OCI-LY3 (cell line): Measurements from ENCODE around the gene CRB1.

Experiments
- H2AFZ ChIP-seq: fragments of 200-600, 300-600 bp; shearing (Covaris generic); 2 replicates; pipeline ENCODE4 v1.6.0; 2014; ENCODE audit warnings: antibody characterized with exemption, low read depth, low read length
- H3K27ac ChIP-seq: fragments of 200-600, 300-600 bp; sonication (generic); 2 replicates; pipeline ENCODE4 v1.5.1; 2014; ENCODE audit warnings: mild to moderate bottlenecking, low read length, moderate library complexity, mixed read lengths
- H3K27me3 ChIP-seq: fragments of 200-600, 300-600 bp; sonication (generic); 2 replicates; pipeline ENCODE4 v1.6.1; 2014; ENCODE audit warnings: low read depth, low read length, mixed read lengths
- H3K36me3 ChIP-seq: fragments of 200-600, 300-600 bp; sonication (generic); replicated peaks from 2 replicates; pipeline ENCODE3; 2014; ENCODE audit warnings: low read depth, low read length, mixed read lengths
- H3K4me1 ChIP-seq: fragments of 300-600, 200-600 bp; sonication (generic); 2 replicates; pipeline ENCODE4 v1.6.1; 2014; ENCODE audit warnings: low read length, mixed read lengths
- H3K4me2 ChIP-seq: fragments of 200-600, 300-600 bp; sonication (generic); 2 replicates; pipeline ENCODE4 v1.6.1; 2014; ENCODE audit warnings: low read length, mixed read lengths
- H3K4me3 ChIP-seq: fragments of 300-600, 200-600 bp; sonication (generic); 2 replicates; pipeline ENCODE4 v1.5.1; 2014; ENCODE audit warnings: antibody characterized with exemption, mild to moderate bottlenecking, low read length, moderate library complexity
- H3K79me2 ChIP-seq: fragments of 300-600, 200-600 bp; shearing (Covaris generic); 2 replicates; pipeline ENCODE4 v1.6.1; 2014; ENCODE audit warnings: mild to moderate bottlenecking, low read length, mixed read lengths
- H3K9ac ChIP-seq: fragments of 300-600, 200-600 bp; shearing (Covaris generic); 2 replicates; pipeline ENCODE4 v1.6.0; 2014; ENCODE audit warnings: mild to moderate bottlenecking, low read length, moderate library complexity
- H3K9me3 ChIP-seq: fragments of 200-600, 300-600 bp; shearing (Covaris generic); 2 replicates; pipeline ENCODE4 v1.6.1; 2014; ENCODE audit warnings: low read length, mixed read lengths; ENCODE audit not compliant: insufficient read depth
- H4K20me1 ChIP-seq: fragments of 200-600, 300-600 bp; sonication (generic); 2 replicates; pipeline ENCODE4 v1.6.1; 2016; ENCODE audit warnings: low read length, mixed read lengths; ENCODE audit not compliant: insufficient read depth
- EZH2phosphoT487 ChIP-seq: fragments of 200-600 bp; shearing (Covaris generic); IDR thresholded peaks from 2 replicates; pipeline ENCODE4 v1.6.1; 2018; ENCODE audit warnings: antibody characterized with exemption, mixed run types, low read depth
- TF ChIP-seq, protein P1 (sequence below): fragments of 200-600, 300-600 bp; sonication (generic); IDR thresholded peaks from 2 replicates; pipeline ENCODE4 v1.5.1; 2014; ENCODE audit warnings: antibody characterized with exemption, low read length, low read depth

CRB1 gene

DNA sequence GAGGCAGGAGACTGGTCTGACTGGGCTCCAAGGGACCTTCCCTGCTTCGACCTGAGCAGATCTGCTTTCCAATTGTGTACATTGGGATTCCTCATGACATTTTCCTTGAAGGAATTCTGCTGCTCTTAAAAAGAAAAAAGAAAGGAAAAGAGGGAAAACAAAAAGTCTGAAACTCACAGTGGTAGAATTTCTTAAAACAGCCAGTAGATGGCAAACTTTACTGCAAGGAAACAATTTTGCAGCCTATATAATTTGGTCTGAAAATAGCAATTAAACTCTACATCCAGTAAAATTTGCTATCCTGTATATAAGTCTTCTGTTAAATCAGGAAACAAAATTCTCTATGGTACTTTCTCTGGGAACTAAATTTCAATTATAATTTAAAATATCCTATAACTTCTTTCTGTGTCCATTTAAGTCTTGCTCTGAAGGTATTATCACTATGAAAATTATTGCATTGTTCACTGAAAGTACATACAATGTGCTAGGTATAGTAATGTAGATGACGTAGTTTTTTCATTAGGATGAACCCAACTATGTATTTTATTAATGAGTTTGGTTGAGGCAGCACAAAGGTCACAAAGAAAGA, 59.8 kb downstream of the CRB1 start:
- no peaks in the 10 kb centered on the region for H4K20me1 ChIP-seq
- no peaks in the 10 kb centered on the region for H3K36me3 ChIP-seq
- H3K4me1 ChIP-seq = no peaks in the 10 kb centered on the region
- H3K79me2 ChIP-seq = no peaks in the 10 kb centered on the region
- H3K27ac ChIP-seq = no peak overlapping the region
- H3K4me2 ChIP-seq = peak overlapping the region; percentile 27
- H3K9me3 ChIP-seq = no peaks in the 10 kb centered on the region
- H3K9ac ChIP-seq = no peak overlapping the region
- peaks cover 23% of the 10 kb centered on the region for H3K27me3 ChIP-seq
- no peak overlapping the region for H3K4me3 ChIP-seq
- no peak for TF ChIP-seq EZH2phosphoT487
- TF ChIP-seq, protein P1, sequence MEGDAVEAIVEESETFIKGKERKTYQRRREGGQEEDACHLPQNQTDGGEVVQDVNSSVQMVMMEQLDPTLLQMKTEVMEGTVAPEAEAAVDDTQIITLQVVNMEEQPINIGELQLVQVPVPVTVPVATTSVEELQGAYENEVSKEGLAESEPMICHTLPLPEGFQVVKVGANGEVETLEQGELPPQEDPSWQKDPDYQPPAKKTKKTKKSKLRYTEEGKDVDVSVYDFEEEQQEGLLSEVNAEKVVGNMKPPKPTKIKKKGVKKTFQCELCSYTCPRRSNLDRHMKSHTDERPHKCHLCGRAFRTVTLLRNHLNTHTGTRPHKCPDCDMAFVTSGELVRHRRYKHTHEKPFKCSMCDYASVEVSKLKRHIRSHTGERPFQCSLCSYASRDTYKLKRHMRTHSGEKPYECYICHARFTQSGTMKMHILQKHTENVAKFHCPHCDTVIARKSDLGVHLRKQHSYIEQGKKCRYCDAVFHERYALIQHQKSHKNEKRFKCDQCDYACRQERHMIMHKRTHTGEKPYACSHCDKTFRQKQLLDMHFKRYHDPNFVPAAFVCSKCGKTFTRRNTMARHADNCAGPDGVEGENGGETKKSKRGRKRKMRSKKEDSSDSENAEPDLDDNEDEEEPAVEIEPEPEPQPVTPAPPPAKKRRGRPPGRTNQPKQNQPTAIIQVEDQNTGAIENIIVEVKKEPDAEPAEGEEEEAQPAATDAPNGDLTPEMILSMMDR = peak; percentile 82
- H2AFZ ChIP-seq = no peak overlapping the region

- Histone ChIP-seq H3K4me1 (no peaks in the 10 kb centered on the region), H3K27ac (no peak overlapping the region), H3K4me3 (no peak overlapping the region), H2AFZ (no peak overlapping the region), H3K36me3 (no peaks in the 10 kb centered on the region), H3K27me3 (peaks cover 15% of the 10 kb centered on the region), H4K20me1 (no peaks in the 10 kb centered on the region), H3K4me2 (no peak overlapping the region), H3K79me2 (no peaks in the 10 kb centered on the region), H3K9ac (no peak overlapping the region), H3K9me3 (no peaks in the 10 kb centered on the region)
- TF ChIP-seq, protein P1 = no peak
- no peak for TF ChIP-seq EZH2phosphoT487
Measured at GRCh38 chr1:197330213-197330612, 62.2 kb downstream of the CRB1 start.

DNA sequence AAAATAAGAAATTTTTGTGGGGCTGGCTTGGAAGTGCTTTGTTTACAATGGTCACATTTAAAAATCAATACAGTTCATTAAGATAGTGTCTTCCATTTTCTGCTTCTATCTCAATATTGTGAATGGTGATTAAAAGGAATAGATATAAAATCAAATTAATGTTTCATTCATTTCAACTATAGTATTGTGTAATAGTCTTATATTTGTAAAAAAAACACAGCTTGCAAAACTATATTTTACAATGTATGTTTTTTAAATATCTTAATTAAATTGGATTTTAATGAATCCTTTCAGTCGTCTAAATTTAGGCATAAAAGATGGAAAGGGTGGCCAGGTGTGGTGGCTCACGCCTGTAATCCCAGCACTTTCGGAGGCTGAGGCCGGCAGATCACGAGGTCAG, 63.5 kb downstream of the CRB1 start:
- TF ChIP-seq, protein P1 = no peak
- no peak for TF ChIP-seq EZH2phosphoT487
- Histone ChIP-seq H3K36me3 (no peaks in the 10 kb centered on the region), H4K20me1 (no peaks in the 10 kb centered on the region), H3K9ac (no peak overlapping the region), H3K27me3 (peaks cover 14% of the 10 kb centered on the region), H3K4me3 (no peak overlapping the region), H3K9me3 (no peaks in the 10 kb centered on the region), H3K4me2 (no peak overlapping the region), H3K4me1 (no peaks in the 10 kb centered on the region), H3K27ac (no peak overlapping the region), H2AFZ (no peak overlapping the region), H3K79me2 (no peaks in the 10 kb centered on the region)

- Histone ChIP-seq H3K4me3 (no peak overlapping the region), H3K4me1 (no peaks in the 10 kb centered on the region), H3K36me3 (no peaks in the 10 kb centered on the region), H3K27ac (no peak overlapping the region), H4K20me1 (no peaks in the 10 kb centered on the region), H3K79me2 (no peaks in the 10 kb centered on the region), H3K9ac (no peak overlapping the region), H2AFZ (no peak overlapping the region), H3K27me3 (peaks cover 14% of the 10 kb centered on the region), H3K4me2 (no peak overlapping the region), H3K9me3 (no peaks in the 10 kb centered on the region)
- TF ChIP-seq, protein P1 = no peak
- TF ChIP-seq EZH2phosphoT487 = no peak
Measured at GRCh38 chr1:197333041-197333440, 65.0 kb downstream of the CRB1 start.
